GM18909 (cell line): ENCODE results near the gene C17orf107.
"Not testable (repeated sequence)": the region's sequence is repeated elsewhere in the genome, so short reads cannot be mapped to it uniquely, and the experiment has no call there.

Source experiments
- ATAC-seq: cut with Tn5 transposase; IDR thresholded peaks from one replicate; pipeline ENCODE4 v1.9.1; 2021; ENCODE audit warnings: mild to moderate bottlenecking; ENCODE audit not compliant: unreplicated experiment, poor library complexity

C17orf107 gene

GRCh38 chr17:4898351-4898750 is 985 bp upstream of the C17orf107 start:
- no peak for ATAC-seq

DNA sequence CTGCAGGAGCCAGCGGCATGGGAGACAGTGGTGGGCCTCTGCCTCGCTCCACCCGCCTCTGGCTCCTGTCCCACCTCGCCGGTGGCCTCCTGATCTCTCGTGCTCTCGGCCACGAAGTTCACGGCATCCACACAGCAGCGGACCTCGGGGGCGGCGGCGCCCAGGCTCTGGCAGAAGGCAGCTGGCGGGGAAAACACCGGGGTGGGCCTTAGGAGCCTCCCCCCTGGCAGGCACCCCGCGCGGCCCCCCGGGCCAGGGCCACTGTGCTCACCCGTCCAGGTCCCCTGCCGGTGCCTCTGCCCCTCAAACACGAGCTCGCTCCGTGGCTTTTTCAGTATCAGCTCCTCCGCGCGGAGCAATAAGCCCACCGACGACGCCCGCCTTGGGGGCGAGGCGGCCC is 409 bp upstream of the C17orf107 start:
- no peak for ATAC-seq

DNA sequence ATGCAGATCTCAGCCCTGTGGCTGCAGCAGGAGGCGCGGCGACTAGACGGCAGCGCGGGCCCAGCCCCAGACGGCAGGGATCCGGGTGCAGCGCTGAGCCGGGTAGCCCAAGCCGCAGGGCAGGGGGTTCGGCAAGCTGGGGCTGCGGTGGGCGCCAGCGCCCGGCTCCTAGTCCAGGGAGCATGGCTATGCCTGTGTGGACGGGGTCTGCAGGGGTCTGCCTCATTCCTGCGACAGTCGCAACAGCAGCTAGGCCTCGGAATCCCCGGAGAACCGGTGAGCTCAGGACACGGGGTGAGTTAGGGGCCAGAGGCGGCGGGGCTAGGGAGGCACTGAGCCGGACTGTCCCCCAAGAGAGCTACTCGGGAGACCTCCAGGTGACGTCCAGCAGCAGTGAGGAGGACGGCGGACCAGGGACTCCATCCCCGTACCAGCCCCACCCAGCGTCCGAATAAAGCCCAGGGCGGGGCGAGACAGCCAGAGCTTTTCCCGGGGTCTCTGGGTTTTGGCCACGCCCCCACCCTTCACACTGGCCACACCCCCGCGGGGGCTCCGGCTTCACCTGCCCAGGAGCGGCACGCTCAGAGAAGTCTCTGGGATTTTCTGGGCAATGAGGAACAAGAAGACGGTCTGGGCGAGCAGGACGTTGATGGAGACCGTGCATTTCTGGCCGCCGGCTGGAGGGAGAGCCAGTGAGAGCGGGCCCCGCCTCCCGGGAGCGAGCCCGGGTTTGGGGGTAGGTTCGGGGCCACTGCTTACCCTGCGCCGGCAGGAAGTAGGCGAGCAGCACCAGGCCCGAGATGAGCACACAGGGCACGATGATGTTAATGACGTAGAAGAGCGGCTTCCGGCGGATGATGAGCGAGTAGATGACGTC is 1.1 kb downstream of the C17orf107 start:
- no peak for ATAC-seq

GRCh38 chr17:4901108-4901647 is 1.8 kb downstream of the C17orf107 start:
- no peak for ATAC-seq

- no peak for ATAC-seq
These were observed 2.5 kb downstream of the C17orf107 start for GRCh38 chr17:4901648-4902344.

GRCh38 chr17:4902540-4902939 is 3.2 kb downstream of the C17orf107 start:
- ATAC-seq, result no peak

GRCh38 chr17:4903051-4903818 is 3.9 kb downstream of the C17orf107 start, which contains the start of gene CHRNE:
Gene CHRNE (minus strand): TSS chr17:4903098. CDS start chr17:4903063, 35 bp downstream.
- no peak for ATAC-seq

DNA sequence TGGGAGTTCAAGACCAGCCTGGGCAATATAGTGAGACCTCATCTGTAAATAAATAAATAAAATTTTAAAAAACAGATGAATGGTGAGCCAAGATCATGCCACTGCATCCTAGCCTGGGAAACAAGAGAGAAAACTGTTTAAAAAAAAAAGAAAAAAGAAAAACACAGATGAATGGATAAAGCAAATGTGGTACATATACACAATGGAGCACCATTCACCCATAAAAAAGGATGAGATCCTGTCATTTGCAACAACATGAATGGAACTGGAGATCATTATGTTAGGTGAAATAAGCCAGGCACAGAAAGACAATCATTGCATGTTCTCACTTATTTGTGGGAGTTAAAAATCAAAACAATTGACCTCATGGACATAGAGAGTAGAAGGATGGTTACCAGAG is 7.3 kb downstream of the C17orf107 start:
- ATAC-seq, result not testable (repeated sequence)

DNA sequence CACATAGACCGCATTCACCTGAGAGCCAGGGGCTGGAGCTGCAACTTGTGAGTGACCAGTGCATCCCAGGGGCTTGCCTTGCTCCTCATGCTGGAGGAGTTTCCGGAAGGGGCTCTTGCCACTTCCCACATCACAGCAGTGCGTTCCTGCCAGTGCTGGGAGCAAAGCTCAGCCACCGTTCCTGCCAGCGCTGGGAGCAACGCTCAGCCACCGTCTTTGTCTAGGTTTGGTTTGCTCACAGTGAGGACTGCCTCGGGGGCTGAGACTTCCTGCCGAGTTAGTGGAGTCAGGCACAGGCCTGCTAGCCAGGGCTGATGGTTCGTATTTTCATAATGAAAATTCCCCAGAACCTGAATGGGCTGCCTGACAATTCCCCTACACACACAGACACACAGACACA is 9.0 kb downstream of the C17orf107 start:
- no peak for ATAC-seq

GRCh38 chr17:4908711-4909496 is 9.6 kb downstream of the C17orf107 start:
- ATAC-seq, result no peak

GRCh38 chr17:4913994-4914393 is 14.7 kb downstream of the C17orf107 start:
- ATAC-seq, result no peak

- not testable (repeated sequence) for ATAC-seq
These were observed 15.2 kb downstream of the C17orf107 start for GRCh38 chr17:4914551-4914950.

DNA sequence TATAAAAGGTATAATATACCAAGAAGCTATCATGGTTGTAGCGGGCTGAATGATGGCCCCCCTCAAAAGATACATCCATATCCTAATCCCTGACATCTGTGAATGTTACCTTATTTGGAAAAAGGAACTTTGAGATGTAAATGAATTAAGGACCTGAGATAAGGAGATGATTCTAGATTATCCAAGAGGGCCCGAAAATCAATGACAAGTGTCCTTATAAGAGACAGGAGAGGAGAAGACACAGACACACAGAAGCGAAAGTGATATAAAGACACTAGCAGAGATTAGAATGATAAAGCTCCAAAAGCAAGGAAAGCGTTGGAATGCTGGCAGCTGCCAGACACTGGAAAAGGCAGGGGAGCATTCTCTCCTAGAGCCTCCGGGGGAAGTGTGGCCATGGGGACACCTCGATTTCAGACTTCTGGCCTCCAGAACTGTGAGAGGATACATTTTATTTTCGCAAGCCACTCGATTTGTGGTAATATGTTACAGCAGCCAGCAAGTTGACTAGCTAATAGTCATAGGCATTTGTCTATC is 20.2 kb downstream of the C17orf107 start:
- ATAC-seq, result no peak

DNA sequence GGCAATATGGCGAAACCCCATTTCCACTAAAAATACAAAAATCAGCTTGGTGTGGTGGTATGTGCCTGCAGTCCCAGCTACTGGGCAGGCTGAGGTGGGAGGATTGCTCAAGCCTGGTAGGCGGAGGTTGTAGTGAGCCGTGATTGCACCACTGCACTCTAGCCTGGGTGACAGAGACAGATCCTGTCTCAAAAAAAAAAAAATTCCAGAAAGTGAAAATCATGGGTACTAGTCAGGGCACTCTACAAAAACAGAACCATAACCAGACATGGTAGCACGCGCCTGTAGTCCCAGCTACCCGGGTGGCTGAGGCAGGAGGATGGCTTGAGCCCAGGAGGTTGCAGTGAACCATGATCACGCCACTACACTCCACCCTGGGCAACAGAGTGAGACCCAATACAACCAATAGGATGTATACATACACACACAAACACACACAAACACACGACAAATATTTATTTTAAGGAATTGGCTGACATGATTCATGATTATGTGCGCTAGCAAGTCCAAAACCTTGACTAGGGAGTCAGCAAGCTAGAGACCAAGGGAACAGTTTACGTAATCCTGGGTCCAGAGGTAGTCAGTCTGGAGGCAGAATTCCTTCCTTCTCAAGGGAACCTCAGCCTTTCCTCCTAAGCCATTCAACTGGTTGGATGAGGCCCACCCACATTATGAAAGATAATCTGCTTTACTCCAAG is 21.2 kb downstream of the C17orf107 start:
- no peak for ATAC-seq

DNA sequence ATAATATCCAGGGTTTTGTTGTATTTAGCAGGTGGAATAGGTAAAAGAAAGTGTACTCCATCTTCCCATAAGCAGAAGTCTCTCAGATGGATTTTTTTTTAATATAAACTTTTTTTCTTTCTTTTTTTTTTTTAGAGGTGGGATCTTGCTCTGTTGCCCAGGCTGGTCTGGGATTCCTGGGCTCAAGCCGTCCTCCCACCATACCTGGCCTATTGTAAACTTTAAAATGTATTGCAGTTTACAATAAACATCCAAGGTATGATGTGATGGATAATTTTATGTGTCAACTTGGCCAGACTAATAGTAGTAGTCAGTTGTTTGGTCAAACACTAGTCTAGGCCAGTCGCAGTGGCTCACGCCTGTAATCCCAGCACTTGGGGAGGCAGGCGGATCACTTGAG is 22.0 kb downstream of the C17orf107 start:
- no peak for ATAC-seq

DNA sequence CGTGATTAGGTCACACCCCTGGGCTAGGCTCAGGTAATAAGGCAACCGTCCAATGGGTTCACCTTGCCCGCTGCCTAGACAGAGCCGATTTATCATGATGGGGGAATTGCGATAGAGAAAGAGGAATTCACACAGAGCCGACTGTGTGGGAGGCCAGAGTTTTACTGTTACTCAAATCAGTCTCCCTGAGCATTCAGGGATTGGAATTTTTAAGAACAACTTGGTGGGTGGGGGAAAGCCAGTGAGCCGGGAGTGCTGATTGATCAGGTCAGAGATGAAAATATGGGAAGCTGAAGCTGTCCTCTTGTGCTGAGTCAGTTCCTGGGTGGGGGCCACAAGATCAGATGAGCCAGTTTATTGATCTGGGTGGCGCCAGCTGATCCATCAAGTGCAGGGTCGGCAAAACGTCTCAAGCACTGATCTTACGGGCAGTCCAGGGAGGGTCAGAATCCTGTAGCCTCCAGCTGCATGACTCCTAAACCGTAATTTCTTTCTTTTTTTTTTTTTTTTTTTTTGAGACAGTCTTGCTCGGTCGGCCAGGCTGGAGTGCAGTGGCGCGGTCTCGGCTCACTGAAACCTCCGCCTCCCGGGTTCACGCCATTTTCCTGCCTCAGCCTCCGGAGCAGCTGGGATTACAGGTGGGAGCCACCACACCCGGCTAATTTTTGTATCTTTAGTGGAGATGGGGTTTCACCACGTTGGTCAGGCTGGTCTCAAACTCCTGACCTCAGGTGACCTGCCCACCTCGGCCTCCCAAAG is 27.4 kb downstream of the C17orf107 start:
- ATAC-seq, result not testable (repeated sequence)

DNA sequence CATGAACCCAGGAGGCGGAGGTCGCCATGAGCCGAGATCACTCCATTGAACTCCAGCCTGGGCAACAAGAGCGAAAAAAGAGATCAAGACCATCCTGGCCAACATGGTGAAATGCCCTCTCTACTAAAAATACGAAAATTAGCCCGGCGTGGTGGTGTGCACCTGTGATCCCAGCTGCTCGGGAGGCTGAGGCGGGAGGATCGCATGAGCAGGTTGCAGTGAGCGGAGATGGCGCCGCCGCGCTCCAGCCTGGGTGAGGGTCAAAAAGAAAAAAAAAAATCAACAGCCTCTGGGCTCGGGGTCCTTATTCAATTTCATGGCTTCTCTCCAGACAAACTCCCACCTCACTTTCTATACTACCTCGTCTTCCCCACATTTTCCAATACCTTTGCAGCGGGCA is 29.5 kb downstream of the C17orf107 start:
- ATAC-seq, result no peak

DNA sequence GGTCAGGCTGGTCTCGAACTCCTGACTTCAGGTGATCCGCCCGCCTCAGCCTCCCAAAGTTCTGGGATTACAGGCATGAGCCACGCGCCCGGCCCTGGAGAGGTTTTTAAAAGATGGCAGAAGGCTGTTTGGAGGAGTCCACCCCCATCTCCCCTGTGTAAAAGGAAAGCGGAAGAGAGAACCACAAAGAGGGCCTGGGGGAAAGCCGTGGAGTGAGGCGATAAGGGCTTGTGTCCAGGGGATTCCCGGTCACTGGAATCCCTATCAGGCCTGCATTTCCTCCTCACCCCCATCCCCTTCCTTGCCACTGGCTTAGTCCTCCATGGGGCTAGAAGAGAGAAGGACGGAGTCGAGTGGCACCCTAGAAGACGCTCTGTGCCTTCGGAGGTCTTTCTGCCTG is 32.6 kb downstream of the C17orf107 start, which contains the start of gene GP1BA:
GP1BA (plus strand) TSS at position 315 of the 400 bp plus-strand sequence. CDS start 328 bp downstream, outside the sequence.
- ATAC-seq, result no peak
